ENCODE data around the gene KCNK5.

- TF ChIP-seq CTCF (IDR thresholded peaks at IDR 0.05; ENCODE audit: poor library complexity, severe bottlenecking), result no peak
- no peak for TF ChIP-seq EZH2 (IDR thresholded peaks at IDR 0.05; ENCODE audit: borderline replicate concordance, insufficient read depth, low read length, poor library complexity, severe bottlenecking)
- TF ChIP-seq POLR2AphosphoS5 (IDR thresholded peaks at IDR 0.05), result no peak
- no peak for TF ChIP-seq RAD21 (conservative IDR thresholded peaks at IDR 0.05)
Observed at GRCh38 chr6:39207416-39208222, 21.7 kb downstream of the KCNK5 start.

All from neural cell (in vitro differentiated cells).